NCI-H2196 (cell line): ENCODE measurements around the gene DHX32.

Experiments used
- DNase-seq: peaks from one replicate; lab custom pipeline; 2025; ENCODE audit not compliant: unreplicated experiment; lab: John Stamatoyannopoulos, UW

DHX32 gene

GRCh38 chr10:125816548-125816947, 64.5 kb downstream of the DHX32 start:
- DNase-seq: no peak

- no peak for DNase-seq
These were observed 65.3 kb downstream of the DHX32 start for GRCh38 chr10:125815764-125816163.

- DNase-seq: no peak
These were observed 68.9 kb downstream of the DHX32 start for GRCh38 chr10:125812128-125812750.

- DNase-seq: no peak
These were observed 69.8 kb downstream of the DHX32 start for GRCh38 chr10:125811251-125811650.

GRCh38 chr10:125808047-125808446, 73.0 kb downstream of the DHX32 start:
- DNase-seq: no peak

- no peak for DNase-seq
These were observed 78.4 kb downstream of the DHX32 start for GRCh38 chr10:125802739-125803138.

GRCh38 chr10:125802131-125802530, 79.0 kb downstream of the DHX32 start:
- no peak for DNase-seq

GRCh38 chr10:125801574-125801973, 79.5 kb downstream of the DHX32 start:
- DNase-seq: no peak

GRCh38 chr10:125799451-125800182, 81.5 kb downstream of the DHX32 start:
- DNase-seq: no peak

- DNase-seq: no peak
These were observed 83.0 kb downstream of the DHX32 start for GRCh38 chr10:125797994-125798662.

GRCh38 chr10:125797424-125797823, 83.7 kb downstream of the DHX32 start:
- no peak for DNase-seq

- no peak for DNase-seq
These were observed 85.4 kb downstream of the DHX32 start for GRCh38 chr10:125795637-125796190.

- DNase-seq: no peak
These were observed 86.0 kb downstream of the DHX32 start for GRCh38 chr10:125795128-125795527.

- DNase-seq: no peak
These were observed 88.5 kb downstream of the DHX32 start for GRCh38 chr10:125792342-125793300.

- DNase-seq: no peak
These were observed 92.7 kb downstream of the DHX32 start for GRCh38 chr10:125788156-125789034.
